Measurements from ENCODE around the gene HERC6. TPM values are rescaled to one million over a fixed set of nuclear protein-coding genes. Genes with fewer than 3 reads are reported as not detected.

The HERC6 gene
- polyA plus RNA-seq, 1 of the 3 experiments (the other 2 are of a cell fraction), result 1.7 TPM

- no peaks in the 10 kb centered on the region for H4K20me1 ChIP-seq (ENCODE audit: insufficient read depth)
- no peaks in the 10 kb centered on the region; a peak in 1 of 4 replicates for H3K4me1 ChIP-seq (ENCODE audit: control insufficient read depth in 1 of 2, insufficient read depth in 2 of 2, low read depth in 1 of 2, low read length in 1 of 2)
- CTCF ChIA-PET, result interaction anchor here (1.0 kb wide), 1 partner anchor 208 kb away, joined by 3 read pairs; no protein-coding TSS in a partner anchor
- no peak overlapping the region for H3K27ac ChIP-seq (ENCODE audit: low read depth in 2 of 2, low read length in 1 of 2)
- no peaks in the 10 kb centered on the region for H3K9me2 ChIP-seq
- TF ChIP-seq NRF1 (IDR thresholded peaks at IDR 0.05; ENCODE audit: low read depth, low read length) (no peak), USF2 (IDR thresholded peaks at IDR 0.05; ENCODE audit: borderline replicate concordance, low read depth, low read length) (no peak), MEF2A (IDR thresholded peaks at IDR 0.05; ENCODE audit: borderline replicate concordance, low read depth) (no peak), REST (IDR thresholded peaks at IDR 0.05; ENCODE audit: low read depth, low read length) (no peak), EP300 (IDR thresholded peaks at IDR 0.05; ENCODE audit: borderline replicate concordance in 1 of 2, low read depth in 1 of 2, low read length in 1 of 2) (no peak), YY1 (IDR thresholded peaks at IDR 0.05; ENCODE audit: low read depth) (no peak), MXI1 (IDR thresholded peaks at IDR 0.05; ENCODE audit: low read depth, low read length) (no peak), RAD21 (IDR thresholded peaks at IDR 0.05; ENCODE audit: low read length) (no peak), RFX5 (IDR thresholded peaks at IDR 0.05; ENCODE audit: low read length) (no peak), FOXM1 (IDR thresholded peaks at IDR 0.05; ENCODE audit: low read depth) (no peak), USF1 (IDR thresholded peaks at IDR 0.05; ENCODE audit: borderline replicate concordance, low read depth) (no peak), FOXJ3 (CRISPR knock-in tag; IDR thresholded peaks at IDR 0.05) (no peak), CTCF (IDR thresholded peaks at IDR 0.05) (no peak), TAF1 (IDR thresholded peaks at IDR 0.05; ENCODE audit: borderline replicate concordance, low read depth, low read length) (no peak), ZBTB33 (IDR thresholded peaks at IDR 0.05; ENCODE audit: borderline replicate concordance, low read depth) (no peak), ELF1 (IDR thresholded peaks at IDR 0.05) (no peak), FOSL2 (IDR thresholded peaks at IDR 0.05; ENCODE audit: borderline replicate concordance, low read depth) (no peak), RCOR1 (IDR thresholded peaks at IDR 0.05; ENCODE audit: low read length) (no peak), IRF3 (IDR thresholded peaks at IDR 0.05; ENCODE audit: low read depth, low read length) (no peak)
- no peak overlapping the region for H3K4me2 ChIP-seq
- DNase-seq, result no peak
- no peaks in the 10 kb centered on the region for H3K79me2 ChIP-seq (ENCODE audit: insufficient read depth)
- no peaks in the 10 kb centered on the region for H3K27me3 ChIP-seq (ENCODE audit: insufficient read depth)
- no peaks in the 10 kb centered on the region for H3K9me3 ChIP-seq
- H3K36me3 ChIP-seq (replicated peaks in 1 of 2; ENCODE audit: control insufficient read depth in 1 of 2, insufficient read depth in 2 of 2, low read length in 1 of 2), result no peaks in the 10 kb centered on the region
- no peak overlapping the region for H3K9ac ChIP-seq
- POLR2A ChIA-PET, result no interaction called here
- WGBS (ENCODE audit: low lambda C conversion rate), result 81% methylated on average over 5 of the region's 5 CpGs
- no peak overlapping the region for H3K4me3 ChIP-seq (ENCODE audit: low read depth in 2 of 2, low read length in 1 of 2)
- no peak overlapping the region for H2AFZ ChIP-seq (ENCODE audit: low read depth)
- no peaks in the 10 kb centered on the region for H3F3A ChIP-seq (replicated peaks; ENCODE audit: insufficient read depth)
Measured at GRCh38 chr4:88419874-88420273, 41.2 kb downstream of the HERC6 start.
